ENCODE data around the gene WIF1. TPM values are rescaled to one million over a fixed set of nuclear protein-coding genes. Genes with fewer than 3 reads are reported as not detected.

WIF1 gene
- total and polyA plus RNA-seq, 2 donors (not counting 1 experiment from before 2014, with no cell fraction given), result under 0.01 to 0.02 TPM

- peaks cover 5% of the 10 kb centered on the region for H3K27me3 ChIP-seq (ENCODE audit: control insufficient read depth, insufficient read depth, low read length)
- no peak for DNase-seq (ENCODE audit: low read depth in 2 of 2)
- H3K36me3 ChIP-seq (ENCODE audit: control insufficient read depth, insufficient read depth, low read length), result no peaks in the 10 kb centered on the region
- no peaks in the 10 kb centered on the region for H4K20me1 ChIP-seq (ENCODE audit: control insufficient read depth, extremely low read depth, insufficient read depth, low read length)
- no peaks in the 10 kb centered on the region for H3K4me1 ChIP-seq (ENCODE audit: control insufficient read depth, extremely low read depth, insufficient read depth, low read length)
- TF ChIP-seq EZH2 (IDR thresholded peaks at IDR 0.05; ENCODE audit: low read length, missing control alignments), result no peak
- H3K4me2 ChIP-seq (ENCODE audit: extremely low read depth, insufficient read depth, low read length), result no peak overlapping the region
- no peaks in the 10 kb centered on the region for H3K9me3 ChIP-seq (ENCODE audit: control insufficient read depth, insufficient read depth, low read depth, low read length)
- H3K4me3 ChIP-seq (replicated peaks in 1 of 4; ENCODE audit: control extremely low read depth in 1 of 4, insufficient read depth in 1 of 4, low read depth in 3 of 4, low read length in 4 of 4), result no peak overlapping the region
- no peak overlapping the region for H3K27ac ChIP-seq (ENCODE audit: insufficient read depth, low read length)
- no peak overlapping the region for H3K9ac ChIP-seq (ENCODE audit: insufficient read depth, low read length)
- H2AFZ ChIP-seq (ENCODE audit: low read length), result no peak overlapping the region
- H3K79me2 ChIP-seq (ENCODE audit: control insufficient read depth, insufficient read depth, low read length), result no peaks in the 10 kb centered on the region
These were observed 106.4 kb downstream of the WIF1 start for GRCh38 chr12:65014504-65015271.

GRCh38 chr12:65010437-65010836 lies 110.7 kb downstream of the WIF1 start:
- no peak overlapping the region for H3K27ac ChIP-seq (ENCODE audit: insufficient read depth, low read length)
- TF ChIP-seq, protein P1, sequence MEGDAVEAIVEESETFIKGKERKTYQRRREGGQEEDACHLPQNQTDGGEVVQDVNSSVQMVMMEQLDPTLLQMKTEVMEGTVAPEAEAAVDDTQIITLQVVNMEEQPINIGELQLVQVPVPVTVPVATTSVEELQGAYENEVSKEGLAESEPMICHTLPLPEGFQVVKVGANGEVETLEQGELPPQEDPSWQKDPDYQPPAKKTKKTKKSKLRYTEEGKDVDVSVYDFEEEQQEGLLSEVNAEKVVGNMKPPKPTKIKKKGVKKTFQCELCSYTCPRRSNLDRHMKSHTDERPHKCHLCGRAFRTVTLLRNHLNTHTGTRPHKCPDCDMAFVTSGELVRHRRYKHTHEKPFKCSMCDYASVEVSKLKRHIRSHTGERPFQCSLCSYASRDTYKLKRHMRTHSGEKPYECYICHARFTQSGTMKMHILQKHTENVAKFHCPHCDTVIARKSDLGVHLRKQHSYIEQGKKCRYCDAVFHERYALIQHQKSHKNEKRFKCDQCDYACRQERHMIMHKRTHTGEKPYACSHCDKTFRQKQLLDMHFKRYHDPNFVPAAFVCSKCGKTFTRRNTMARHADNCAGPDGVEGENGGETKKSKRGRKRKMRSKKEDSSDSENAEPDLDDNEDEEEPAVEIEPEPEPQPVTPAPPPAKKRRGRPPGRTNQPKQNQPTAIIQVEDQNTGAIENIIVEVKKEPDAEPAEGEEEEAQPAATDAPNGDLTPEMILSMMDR (conservative IDR thresholded peaks at IDR 0.05 in 1 of 2, IDR thresholded peaks at IDR 0.05 in 1 of 2; ENCODE audit: low read depth in 1 of 2, low read length in 2 of 2), result no peak
- TF ChIP-seq EZH2 (IDR thresholded peaks at IDR 0.05; ENCODE audit: low read length, missing control alignments), result no peak
- DNase-seq (ENCODE audit: low read depth in 2 of 2), result no peak
- peaks cover 7% of the 10 kb centered on the region for H3K27me3 ChIP-seq (ENCODE audit: control insufficient read depth, insufficient read depth, low read length)
- no peaks in the 10 kb centered on the region for H3K4me1 ChIP-seq (ENCODE audit: control insufficient read depth, extremely low read depth, insufficient read depth, low read length)
- no peak overlapping the region for H3K4me3 ChIP-seq (replicated peaks in 1 of 4; ENCODE audit: control extremely low read depth in 1 of 4, insufficient read depth in 1 of 4, low read depth in 3 of 4, low read length in 4 of 4)
- H4K20me1 ChIP-seq (ENCODE audit: control insufficient read depth, extremely low read depth, insufficient read depth, low read length), result no peaks in the 10 kb centered on the region
- no peak overlapping the region for H3K4me2 ChIP-seq (ENCODE audit: extremely low read depth, insufficient read depth, low read length)
- H2AFZ ChIP-seq (ENCODE audit: low read length), result no peak overlapping the region
- H3K9ac ChIP-seq (ENCODE audit: insufficient read depth, low read length), result no peak overlapping the region
- no peaks in the 10 kb centered on the region for H3K79me2 ChIP-seq (ENCODE audit: control insufficient read depth, insufficient read depth, low read length)
- H3K9me3 ChIP-seq (ENCODE audit: control insufficient read depth, insufficient read depth, low read depth, low read length), result no peaks in the 10 kb centered on the region
- no peaks in the 10 kb centered on the region for H3K36me3 ChIP-seq (ENCODE audit: control insufficient read depth, insufficient read depth, low read length)

DNA sequence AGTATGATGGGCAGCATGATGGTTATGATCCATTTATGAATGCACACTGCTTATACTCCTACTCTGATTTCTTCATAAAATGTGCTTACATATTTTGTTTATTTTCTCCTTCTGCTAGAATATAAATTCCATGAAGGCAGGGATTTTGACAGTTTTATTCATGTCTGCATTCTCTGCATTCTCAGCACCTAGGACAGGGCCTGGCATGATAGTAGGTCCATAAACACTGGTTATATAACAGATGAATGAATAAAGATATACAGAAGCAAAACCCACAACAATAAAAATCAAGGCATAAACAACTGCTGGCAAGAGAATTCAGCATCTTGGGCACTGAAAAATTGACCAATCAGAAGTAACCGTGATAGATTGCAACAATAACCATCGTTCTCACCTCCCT lies 115.4 kb downstream of the WIF1 start:
- TF ChIP-seq, protein P1 (conservative IDR thresholded peaks at IDR 0.05 in 1 of 2, IDR thresholded peaks at IDR 0.05 in 1 of 2; ENCODE audit: low read depth in 1 of 2, low read length in 2 of 2), result no peak
- TF ChIP-seq EZH2 (IDR thresholded peaks at IDR 0.05; ENCODE audit: low read length, missing control alignments), result no peak
- Histone ChIP-seq H2AFZ (ENCODE audit: low read length) (no peak overlapping the region), H3K4me2 (ENCODE audit: extremely low read depth, insufficient read depth, low read length) (no peak overlapping the region), H3K9me3 (ENCODE audit: control insufficient read depth, insufficient read depth, low read depth, low read length) (no peaks in the 10 kb centered on the region), H3K36me3 (ENCODE audit: control insufficient read depth, insufficient read depth, low read length) (no peaks in the 10 kb centered on the region), H3K27me3 (ENCODE audit: control insufficient read depth, insufficient read depth, low read length) (peaks cover 4% of the 10 kb centered on the region), H3K4me3 (replicated peaks in 1 of 4; ENCODE audit: control extremely low read depth in 1 of 4, insufficient read depth in 1 of 4, low read depth in 3 of 4, low read length in 4 of 4) (no peak overlapping the region), H3K79me2 (ENCODE audit: control insufficient read depth, insufficient read depth, low read length) (no peaks in the 10 kb centered on the region), H3K4me1 (ENCODE audit: control insufficient read depth, extremely low read depth, insufficient read depth, low read length) (no peaks in the 10 kb centered on the region), H4K20me1 (ENCODE audit: control insufficient read depth, extremely low read depth, insufficient read depth, low read length) (no peaks in the 10 kb centered on the region), H3K27ac (ENCODE audit: insufficient read depth, low read length) (no peak overlapping the region), H3K9ac (ENCODE audit: insufficient read depth, low read length) (no peak overlapping the region)
- no peak for DNase-seq (ENCODE audit: low read depth in 2 of 2)

Data from fibroblast of lung (primary cell).